Measurements from ENCODE around the gene ADAM8. TPM values are rescaled to one million over a fixed set of nuclear protein-coding genes. Genes with fewer than 3 reads are reported as not detected.
"Not testable (repeated sequence)": the region's sequence is repeated elsewhere in the genome, so short reads cannot be mapped to it uniquely, and the experiment has no call there.

The ADAM8 gene
- total RNA-seq, 3 donors from 2014 or later = 4.8 to 7.0 (median 5.2) TPM

DNA sequence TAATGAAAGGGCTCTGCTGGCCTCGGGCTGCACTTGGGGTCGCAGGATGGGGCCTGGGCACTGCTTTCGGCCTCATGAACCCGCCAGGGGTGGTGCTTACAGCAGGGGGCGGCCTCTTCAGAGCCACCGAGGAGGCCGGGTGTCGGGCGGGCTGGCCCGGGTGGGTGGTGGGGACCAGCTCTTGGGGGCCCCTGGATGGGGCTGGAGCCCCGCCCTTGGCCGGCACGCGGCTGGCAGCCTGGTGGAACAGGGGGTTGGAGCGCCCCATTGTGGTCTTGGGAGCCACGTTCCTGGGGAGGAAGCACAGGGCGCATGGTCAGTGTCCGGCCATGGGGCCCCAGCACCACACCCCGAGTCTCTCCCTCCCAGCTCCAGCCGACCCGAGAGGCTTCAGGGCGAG, 8.8 kb downstream of the ADAM8 start:
- TF ChIP-seq, protein P1, sequence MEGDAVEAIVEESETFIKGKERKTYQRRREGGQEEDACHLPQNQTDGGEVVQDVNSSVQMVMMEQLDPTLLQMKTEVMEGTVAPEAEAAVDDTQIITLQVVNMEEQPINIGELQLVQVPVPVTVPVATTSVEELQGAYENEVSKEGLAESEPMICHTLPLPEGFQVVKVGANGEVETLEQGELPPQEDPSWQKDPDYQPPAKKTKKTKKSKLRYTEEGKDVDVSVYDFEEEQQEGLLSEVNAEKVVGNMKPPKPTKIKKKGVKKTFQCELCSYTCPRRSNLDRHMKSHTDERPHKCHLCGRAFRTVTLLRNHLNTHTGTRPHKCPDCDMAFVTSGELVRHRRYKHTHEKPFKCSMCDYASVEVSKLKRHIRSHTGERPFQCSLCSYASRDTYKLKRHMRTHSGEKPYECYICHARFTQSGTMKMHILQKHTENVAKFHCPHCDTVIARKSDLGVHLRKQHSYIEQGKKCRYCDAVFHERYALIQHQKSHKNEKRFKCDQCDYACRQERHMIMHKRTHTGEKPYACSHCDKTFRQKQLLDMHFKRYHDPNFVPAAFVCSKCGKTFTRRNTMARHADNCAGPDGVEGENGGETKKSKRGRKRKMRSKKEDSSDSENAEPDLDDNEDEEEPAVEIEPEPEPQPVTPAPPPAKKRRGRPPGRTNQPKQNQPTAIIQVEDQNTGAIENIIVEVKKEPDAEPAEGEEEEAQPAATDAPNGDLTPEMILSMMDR (IDR thresholded peaks at IDR 0.05) = no peak
- no peak for ATAC-seq
- peaks cover 19% of the 10 kb centered on the region for H3K4me1 ChIP-seq (ENCODE audit: low read depth)
- no peak overlapping the region for H3K4me3 ChIP-seq
- H3K36me3 ChIP-seq (ENCODE audit: low read depth) = no peaks in the 10 kb centered on the region
- intact Hi-C loops (cut with DNase I, micrococcal nuclease) = no loop called here
- no peaks in the 10 kb centered on the region for H3K9me3 ChIP-seq
- DNase-seq = no peak

- intact Hi-C loops (cut with DNase I, micrococcal nuclease) = no loop called here
- DNase-seq (no peak), ATAC-seq (no peak)
- Histone ChIP-seq H3K9me3 (no peaks in the 10 kb centered on the region), H3K36me3 (ENCODE audit: low read depth) (no peaks in the 10 kb centered on the region), H3K4me3 (no peak overlapping the region), H3K4me1 (ENCODE audit: low read depth) (peaks cover 24% of the 10 kb centered on the region)
- TF ChIP-seq, protein P1 (IDR thresholded peaks at IDR 0.05) = no peak
Measured at GRCh38 chr10:133267293-133267692, 9.4 kb downstream of the ADAM8 start.

GRCh38 chr10:133266056-133266795, 10.4 kb downstream of the ADAM8 start:
- ATAC-seq (no peak), DNase-seq (no peak)
- H3K4me3 ChIP-seq = no peak overlapping the region
- intact Hi-C loops (cut with DNase I, micrococcal nuclease) = no loop called here
- H3K4me1 ChIP-seq (ENCODE audit: low read depth) = peaks cover 27% of the 10 kb centered on the region
- TF ChIP-seq, protein P1 (IDR thresholded peaks at IDR 0.05) = no peak
- H3K36me3 ChIP-seq (ENCODE audit: low read depth) = no peaks in the 10 kb centered on the region
- no peaks in the 10 kb centered on the region for H3K9me3 ChIP-seq

- H3K9me3 ChIP-seq; H3K36me3 ChIP-seq (ENCODE audit: low read depth); H3K4me3 ChIP-seq; intact Hi-C loops (cut with DNase I, micrococcal nuclease); ATAC-seq: not testable (repeated sequence)
- peak in 2 of 3 donors; percentile 65 to 71 for DNase-seq
- peaks cover 31% of the 10 kb centered on the region for H3K4me1 ChIP-seq (ENCODE audit: low read depth)
Measured at GRCh38 chr10:133265052-133265451, 11.6 kb downstream of the ADAM8 start.

DNA sequence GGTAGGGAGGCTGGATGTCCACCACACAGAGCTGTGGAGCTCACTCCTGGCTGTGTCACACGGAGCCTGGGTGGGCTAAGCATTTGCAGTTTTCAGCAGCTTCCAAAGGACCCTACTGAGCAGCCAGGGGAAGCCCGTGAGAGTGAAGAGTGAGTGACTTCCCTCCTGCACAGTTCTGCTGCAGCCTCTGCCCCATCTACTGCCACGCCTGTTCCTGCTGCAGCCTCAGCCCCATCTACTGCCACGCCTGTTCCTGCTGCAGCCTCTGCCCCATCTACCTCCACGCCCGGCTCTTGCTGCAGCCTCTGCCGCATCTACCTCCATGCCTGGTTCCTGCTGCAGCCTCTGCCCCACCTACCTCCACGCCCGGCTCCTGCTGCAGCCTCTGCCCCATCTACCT, 12.2 kb downstream of the ADAM8 start:
- ATAC-seq (peak; percentile 24), DNase-seq (peak; percentile 65 to 86 (median 76))

DNA sequence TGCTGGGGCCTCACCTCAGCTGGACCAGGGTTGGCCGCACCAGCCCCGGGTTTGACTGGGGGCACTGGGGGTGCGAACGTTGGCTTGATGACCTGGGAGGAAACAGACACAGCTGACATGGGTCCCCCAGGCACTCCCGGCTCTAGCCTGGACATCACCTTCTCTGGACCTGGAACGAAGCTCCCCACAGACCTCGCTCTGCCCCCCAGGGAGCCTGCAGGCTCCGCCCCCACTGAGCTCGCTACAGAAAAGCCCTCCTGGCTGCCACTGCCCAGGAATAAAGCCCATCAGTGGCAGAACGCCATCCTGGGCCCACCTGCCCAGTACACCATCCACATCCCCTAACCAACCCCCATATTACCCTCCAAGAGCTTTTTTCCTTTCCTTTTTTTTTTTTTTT, 13.0 kb downstream of the ADAM8 start:
- no peak for DNase-seq
- Histone ChIP-seq H3K4me3 (no peak overlapping the region), H3K9me3 (no peaks in the 10 kb centered on the region), H3K4me1 (ENCODE audit: low read depth) (peaks cover 34% of the 10 kb centered on the region), H3K36me3 (ENCODE audit: low read depth) (no peaks in the 10 kb centered on the region)
- intact Hi-C loops (cut with DNase I, micrococcal nuclease) = no loop called here
- TF ChIP-seq, protein P1 (IDR thresholded peaks at IDR 0.05) = no peak
- ATAC-seq = no peak

More for the DNA sequence above, 12.2 kb downstream of the ADAM8 start:
- no peak overlapping the region for H3K4me3 ChIP-seq
- no peaks in the 10 kb centered on the region for H3K36me3 ChIP-seq (ENCODE audit: low read depth)
- H3K4me1 ChIP-seq (ENCODE audit: low read depth) = peaks cover 31% of the 10 kb centered on the region
- intact Hi-C loops (cut with DNase I, micrococcal nuclease) = no loop called here
- TF ChIP-seq, protein P1 (IDR thresholded peaks at IDR 0.05) = no peak
- H3K9me3 ChIP-seq = no peaks in the 10 kb centered on the region

All from mucosa of descending colon (tissue), 3 donors.